Measurements from ENCODE around the gene PMAIP1.

DNA sequence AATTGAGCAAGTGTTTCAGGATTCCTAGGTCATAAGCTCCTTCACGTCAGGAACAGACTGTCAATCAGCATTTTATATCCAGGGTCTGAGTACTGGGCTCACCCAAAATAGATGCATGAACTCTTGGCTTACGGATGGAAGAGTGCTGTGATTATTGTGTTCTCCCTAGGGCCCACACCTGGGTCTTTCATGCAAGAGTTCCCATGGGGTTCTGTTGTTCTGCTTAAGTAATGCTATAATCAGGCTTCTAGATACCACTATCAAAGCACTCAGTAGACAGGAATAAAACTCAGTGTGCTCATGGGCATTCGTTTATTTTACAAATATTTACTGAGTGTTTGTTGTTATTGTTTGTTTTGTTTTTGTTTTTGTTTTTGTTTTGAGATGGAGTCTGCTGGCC, 46.4 kb upstream of the PMAIP1 start:
- TF ChIP-seq RNF2 (IDR thresholded peaks at IDR 0.05; ENCODE audit: borderline replicate concordance, low read depth, low read length, missing control alignments, poor library complexity, severe bottlenecking) = no peak
- no peak for TF ChIP-seq HDAC2 (IDR thresholded peaks at IDR 0.05; ENCODE audit: borderline replicate concordance in 1 of 2, low read depth in 2 of 2, low read length in 2 of 2)
- TF ChIP-seq POLR2A (IDR thresholded peaks at IDR 0.05; ENCODE audit: control extremely low read depth in 1 of 2, low read depth in 2 of 2, low read length in 2 of 2) = no peak
